Neural cell (in vitro differentiated cells): ENCODE data around the gene RRM1. TPM values are rescaled to one million over a fixed set of nuclear protein-coding genes. Genes with fewer than 3 reads are reported as not detected.

Experiments used
- H2AFZ ChIP-seq: fragments of 200-600, 300-800 bp; sonication (generic), shearing (Covaris generic); 2 replicates; pipeline ENCODE4 v1.6.0; 2014; ENCODE audit warnings: low read depth, mild to moderate bottlenecking, antibody characterized with exemption, low read length, moderate library complexity
- H3F3A ChIP-seq: fragments of 200-600 bp; shearing (Covaris generic); 2 replicates; pipeline ENCODE4 v1.6.1; 2016; ENCODE audit warnings: mild to moderate bottlenecking, moderate library complexity, mixed read lengths, antibody characterized with exemption, low read length; ENCODE audit not compliant: insufficient read depth, poor library complexity, severe bottlenecking
- H3K27ac ChIP-seq: fragments of 200-600, 300-800 bp; sonication (generic), shearing (Covaris generic); 2 replicates; pipeline ENCODE4 v1.5.1; 2014; ENCODE audit warnings: mild to moderate bottlenecking, low read length, moderate library complexity
- H3K27me3 ChIP-seq: fragments of 300-800, 200-600 bp; sonication (generic), shearing (Covaris generic); 2 replicates; pipeline ENCODE4 v1.6.0; 2014; ENCODE audit warnings: mild to moderate bottlenecking, low read depth, low read length, moderate library complexity; ENCODE audit not compliant: insufficient read depth
- H3K36me3 ChIP-seq: fragments of 300-800, 200-600 bp; sonication (generic), shearing (Covaris generic); 2 replicates; pipeline ENCODE4 v1.5.1; 2014; ENCODE audit warnings: mild to moderate bottlenecking, antibody characterized with exemption, low read length, moderate library complexity; ENCODE audit not compliant: insufficient read depth
- H3K4me2 ChIP-seq: fragments of 300-800, 200-600 bp; sonication (generic), shearing (Covaris generic); 2 replicates; pipeline ENCODE4 v1.6.0; 2014; ENCODE audit warnings: mild to moderate bottlenecking, low read length
- H3K4me3 ChIP-seq: fragments of 300-800, 200-600 bp; sonication (generic), shearing (Covaris generic); 2 replicates; pipeline ENCODE4 v1.5.1; 2014; ENCODE audit warnings: mild to moderate bottlenecking, low read length, moderate library complexity
- H3K79me2 ChIP-seq: fragments of 200-600 bp; shearing (Covaris generic); replicated peaks from 2 replicates; pipeline ENCODE4 v1.6.0; 2014; ENCODE audit warnings: mild to moderate bottlenecking, low read length, moderate library complexity; ENCODE audit not compliant: insufficient read depth
- H3K9ac ChIP-seq: fragments of 300-800, 200-600 bp; sonication (generic), shearing (Covaris generic); 2 replicates; pipeline ENCODE4 v1.6.1; 2016; ENCODE audit warnings: mild to moderate bottlenecking, low read length, mixed read lengths
- H3K9me2 ChIP-seq: fragments of 200-600 bp; shearing (Covaris generic); 2 replicates; pipeline ENCODE4 v1.6.1; 2016; ENCODE audit warnings: mild to moderate bottlenecking, low read length, mixed read lengths; ENCODE audit not compliant: insufficient read depth
- H3K9me3 ChIP-seq: fragments of 200-600, 300-800 bp; sonication (generic), shearing (Covaris generic); 2 replicates; pipeline ENCODE4 v1.6.1; 2016; ENCODE audit warnings: mild to moderate bottlenecking, mixed run types, low read length, moderate library complexity, mixed read lengths
- H4K20me1 ChIP-seq: fragments of 200-600 bp; shearing (Covaris generic); 2 replicates; pipeline ENCODE4 v1.6.1; 2016; ENCODE audit warnings: mild to moderate bottlenecking, mixed run types; ENCODE audit not compliant: insufficient read depth
- EP300 ChIP-seq: fragments of 450-650 bp; conservative IDR thresholded peaks from 2 replicates; pipeline ENCODE4 v1.6.1; 2014; ENCODE audit warnings: antibody characterized with exemption, mild to moderate bottlenecking, moderate library complexity; ENCODE audit not compliant: poor library complexity, severe bottlenecking
- EZH2 ChIP-seq: fragments of 200-600, 300-800 bp; shearing (Covaris generic), sonication (generic); IDR thresholded peaks from 2 replicates; pipeline ENCODE4 v1.6.1; 2014; ENCODE audit warnings: antibody characterized with exemption, low read length, borderline replicate concordance, mild to moderate bottlenecking; ENCODE audit not compliant: insufficient read depth, poor library complexity, severe bottlenecking
- MXI1 ChIP-seq: fragments of 450-650 bp; conservative IDR thresholded peaks from 2 replicates; pipeline ENCODE4 v1.6.1; 2014; ENCODE audit warnings: antibody characterized with exemption, mild to moderate bottlenecking; ENCODE audit not compliant: poor library complexity, severe bottlenecking
- POLR2AphosphoS5 ChIP-seq: IDR thresholded peaks from 2 replicates; pipeline ENCODE4 v1.6.1; 2012
- RAD21 ChIP-seq: fragments of 450-650 bp; conservative IDR thresholded peaks from 2 replicates; pipeline ENCODE4 v1.6.1; 2014; ENCODE audit warnings: antibody characterized with exemption, mild to moderate bottlenecking, moderate library complexity
- REST ChIP-seq: IDR thresholded peaks from 2 replicates; pipeline ENCODE4 v1.6.1; 2012; ENCODE audit warnings: borderline replicate concordance
- SMC3 ChIP-seq: fragments of 450-650 bp; conservative IDR thresholded peaks from 2 replicates; pipeline ENCODE4 v1.6.1; 2014; ENCODE audit warnings: antibody characterized with exemption, mild to moderate bottlenecking, moderate library complexity; ENCODE audit not compliant: poor library complexity
- TAF1 ChIP-seq: IDR thresholded peaks from 2 replicates; pipeline ENCODE4 v1.6.1; 2012; ENCODE audit warnings: low read depth
- polyA plus RNA-seq: library from polyadenylated mRNA; depleted of rRNA; stranded (reverse); fragments of >200 nt; gene quantifications from 2 replicates; pipeline ENCODE4 v1.2.3, GENCODE V29; 2014
- TF ChIP-seq, protein P1 (sequence below): fragments of 450-650 bp; IDR thresholded peaks from 2 replicates; pipeline ENCODE4 v1.5.1; 2014; ENCODE audit warnings: antibody characterized with exemption, mild to moderate bottlenecking, moderate library complexity; ENCODE audit not compliant: poor library complexity, severe bottlenecking

The RRM1 gene
- polyA plus RNA-seq, 1 donor from 2014 or later: 65.9 TPM

GRCh38 chr11:4181782-4182721 lies 87.5 kb downstream of the RRM1 start:
- H3K27me3 ChIP-seq: no peaks in the 10 kb centered on the region
- TF ChIP-seq EP300: no peak
- TF ChIP-seq REST: no peak
- no peak for TF ChIP-seq SMC3
- TF ChIP-seq TAF1: no peak
- TF ChIP-seq RAD21: peak; percentile 30
- TF ChIP-seq MXI1: no peak
- no peak for TF ChIP-seq EZH2
- TF ChIP-seq, protein P1, sequence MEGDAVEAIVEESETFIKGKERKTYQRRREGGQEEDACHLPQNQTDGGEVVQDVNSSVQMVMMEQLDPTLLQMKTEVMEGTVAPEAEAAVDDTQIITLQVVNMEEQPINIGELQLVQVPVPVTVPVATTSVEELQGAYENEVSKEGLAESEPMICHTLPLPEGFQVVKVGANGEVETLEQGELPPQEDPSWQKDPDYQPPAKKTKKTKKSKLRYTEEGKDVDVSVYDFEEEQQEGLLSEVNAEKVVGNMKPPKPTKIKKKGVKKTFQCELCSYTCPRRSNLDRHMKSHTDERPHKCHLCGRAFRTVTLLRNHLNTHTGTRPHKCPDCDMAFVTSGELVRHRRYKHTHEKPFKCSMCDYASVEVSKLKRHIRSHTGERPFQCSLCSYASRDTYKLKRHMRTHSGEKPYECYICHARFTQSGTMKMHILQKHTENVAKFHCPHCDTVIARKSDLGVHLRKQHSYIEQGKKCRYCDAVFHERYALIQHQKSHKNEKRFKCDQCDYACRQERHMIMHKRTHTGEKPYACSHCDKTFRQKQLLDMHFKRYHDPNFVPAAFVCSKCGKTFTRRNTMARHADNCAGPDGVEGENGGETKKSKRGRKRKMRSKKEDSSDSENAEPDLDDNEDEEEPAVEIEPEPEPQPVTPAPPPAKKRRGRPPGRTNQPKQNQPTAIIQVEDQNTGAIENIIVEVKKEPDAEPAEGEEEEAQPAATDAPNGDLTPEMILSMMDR: peak; percentile 14
- TF ChIP-seq POLR2AphosphoS5: no peak
- no peak overlapping the region for H3K9ac ChIP-seq
- no peak overlapping the region for H3K27ac ChIP-seq
- H3K4me2 ChIP-seq: no peak overlapping the region
- no peak overlapping the region for H3K4me3 ChIP-seq
- H3F3A ChIP-seq: no peaks in the 10 kb centered on the region
- no peaks in the 10 kb centered on the region for H3K79me2 ChIP-seq
- no peaks in the 10 kb centered on the region for H3K9me3 ChIP-seq
- H3K9me2 ChIP-seq: no peaks in the 10 kb centered on the region
- no peaks in the 10 kb centered on the region for H4K20me1 ChIP-seq
- H3K36me3 ChIP-seq: no peaks in the 10 kb centered on the region
- no peak overlapping the region for H2AFZ ChIP-seq

GRCh38 chr11:4183410-4184057 lies 88.9 kb downstream of the RRM1 start:
- no peak overlapping the region for H3K4me3 ChIP-seq
- no peak overlapping the region for H3K9ac ChIP-seq
- no peaks in the 10 kb centered on the region for H3K27me3 ChIP-seq
- H3F3A ChIP-seq: no peaks in the 10 kb centered on the region
- H3K9me2 ChIP-seq: no peaks in the 10 kb centered on the region
- no peak overlapping the region for H3K27ac ChIP-seq
- no peak overlapping the region for H2AFZ ChIP-seq
- H3K79me2 ChIP-seq: no peaks in the 10 kb centered on the region
- no peaks in the 10 kb centered on the region for H3K9me3 ChIP-seq
- TF ChIP-seq EP300 (no peak), TAF1 (no peak), MXI1 (no peak), REST (no peak), SMC3 (no peak), RAD21 (no peak)
- TF ChIP-seq, protein P1: no peak
- no peaks in the 10 kb centered on the region for H3K36me3 ChIP-seq
- no peak overlapping the region for H3K4me2 ChIP-seq
- H4K20me1 ChIP-seq: no peaks in the 10 kb centered on the region
